ENCODE data around the gene TDRD9.

Gene TDRD9

GRCh38 chr14:103949131-103949790 is 21.0 kb downstream of the TDRD9 start:
- no peaks in the 10 kb centered on the region for H3K27me3 ChIP-seq (replicated peaks)
- no peak for TF ChIP-seq CTCF (IDR thresholded peaks at IDR 0.05; ENCODE audit: low read depth, low read length, missing control alignments)
- in situ Hi-C loops (cut with HindIII; ENCODE audit: low pct_ligation_motif_present, low sequenced_read_pairs), result no loop called here
- no peak overlapping the region for H3K27ac ChIP-seq
- H3K4me3 ChIP-seq (ENCODE audit: low read depth, low read length), result no peak overlapping the region
- no peaks in the 10 kb centered on the region for H3K36me3 ChIP-seq (replicated peaks)
- no peak for DNase-seq

- H3K4me3 ChIP-seq (ENCODE audit: low read depth, low read length), result no peak overlapping the region
- no peak overlapping the region for H3K27ac ChIP-seq
- in situ Hi-C loops (cut with HindIII; ENCODE audit: low pct_ligation_motif_present, low sequenced_read_pairs), result no loop called here
- H3K27me3 ChIP-seq (replicated peaks), result no peaks in the 10 kb centered on the region
- no peak for TF ChIP-seq CTCF (IDR thresholded peaks at IDR 0.05; ENCODE audit: low read depth, low read length, missing control alignments)
- H3K36me3 ChIP-seq (replicated peaks), result no peaks in the 10 kb centered on the region
- DNase-seq, result no peak
These were observed 32.3 kb downstream of the TDRD9 start for GRCh38 chr14:103960457-103961055.

- Histone ChIP-seq H3K36me3 (replicated peaks) (no peaks in the 10 kb centered on the region), H3K27me3 (replicated peaks) (no peaks in the 10 kb centered on the region), H3K27ac (no peak overlapping the region), H3K4me3 (ENCODE audit: low read depth, low read length) (no peak overlapping the region)
- no peak for TF ChIP-seq CTCF (IDR thresholded peaks at IDR 0.05; ENCODE audit: low read depth, low read length, missing control alignments)
- in situ Hi-C loops (cut with HindIII; ENCODE audit: low pct_ligation_motif_present, low sequenced_read_pairs), result no loop called here
- DNase-seq, result no peak
These were observed 33.8 kb downstream of the TDRD9 start for GRCh38 chr14:103961928-103962578.

GRCh38 chr14:103966631-103967030 is 38.4 kb downstream of the TDRD9 start:
- DNase-seq, result no peak
- Histone ChIP-seq H3K27me3 (replicated peaks) (no peaks in the 10 kb centered on the region), H3K27ac (no peak overlapping the region), H3K36me3 (replicated peaks) (no peaks in the 10 kb centered on the region), H3K4me3 (ENCODE audit: low read depth, low read length) (no peak overlapping the region)
- TF ChIP-seq CTCF (IDR thresholded peaks at IDR 0.05; ENCODE audit: low read depth, low read length, missing control alignments), result no peak
- in situ Hi-C loops (cut with HindIII; ENCODE audit: low pct_ligation_motif_present, low sequenced_read_pairs), result no loop called here

- DNase-seq, result no peak
- in situ Hi-C loops (cut with HindIII; ENCODE audit: low pct_ligation_motif_present, low sequenced_read_pairs), result no loop called here
- no peak overlapping the region for H3K4me3 ChIP-seq (ENCODE audit: low read depth, low read length)
- TF ChIP-seq CTCF (IDR thresholded peaks at IDR 0.05; ENCODE audit: low read depth, low read length, missing control alignments), result no peak
- H3K27me3 ChIP-seq (replicated peaks), result no peaks in the 10 kb centered on the region
- no peak overlapping the region for H3K27ac ChIP-seq
- H3K36me3 ChIP-seq (replicated peaks), result no peaks in the 10 kb centered on the region
These were observed 41.7 kb downstream of the TDRD9 start for GRCh38 chr14:103969961-103970360.

Measured in brain microvascular endothelial cell (primary cell).